ENCODE measurements around the gene CTTN. TPM values are rescaled to one million over a fixed set of nuclear protein-coding genes. Genes with fewer than 3 reads are reported as not detected.

Gene CTTN
- polyA plus RNA-seq, 6 donors from 2014 or later: 0.13 to 1.1 (median 0.81) TPM; not detected in 2

DNA sequence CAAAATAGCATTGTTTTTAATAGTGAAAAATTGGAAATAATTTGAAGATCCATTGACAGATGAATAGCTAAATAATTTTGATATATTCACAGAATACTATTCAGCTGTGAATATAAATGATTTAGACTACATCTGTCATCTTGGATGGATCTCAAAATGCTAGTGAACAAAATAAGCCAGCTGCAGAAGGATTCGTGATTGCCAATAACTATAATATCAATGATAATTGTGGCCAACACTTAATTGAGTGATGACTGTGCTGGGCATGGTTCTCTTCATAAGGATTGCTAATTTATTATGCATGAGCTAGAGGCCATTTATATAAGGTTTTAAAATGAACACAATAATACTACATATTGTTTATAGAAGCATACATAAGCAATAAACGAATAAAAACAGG is 60.4 kb downstream of the CTTN start:
- Mint-ChIP-seq H3K4me3 (no peak overlapping the region), H3K27me3 (peaks cover 16 to 66% (median 17%) of the 10 kb centered on the region in 3 donors), H3K36me3 (no peaks in the 10 kb centered on the region), H3K4me1 (no peaks in the 10 kb centered on the region), H3K9me3 (peaks cover 0 to 3% (median 0%) of the 10 kb centered on the region in 7 donors), H3K27ac (peak overlapping the region in 2 of 6 donors; percentile 0 to 24)
- ATAC-seq (ENCODE audit: low read depth in 2 of 2) (no peak), DNase-seq (no peak)

GRCh38 chr11:70460111-70460510 is 61.8 kb downstream of the CTTN start:
- ATAC-seq (ENCODE audit: low read depth in 2 of 2) (no peak), DNase-seq (no peak)
- H3K27ac Mint-ChIP-seq: no peak overlapping the region
- H3K9me3 Mint-ChIP-seq: peaks cover 0 to 1% (median 0%) of the 10 kb centered on the region in 7 donors
- H3K4me3 Mint-ChIP-seq: peak overlapping the region in 1 of 8 donors; percentile 0
- H3K27me3 Mint-ChIP-seq: peaks cover 20 to 66% (median 27%) of the 10 kb centered on the region in 3 donors
- no peaks in the 10 kb centered on the region for H3K36me3 Mint-ChIP-seq
- peaks cover 2 to 10% (median 3%) of the 10 kb centered on the region in 3 donors for H3K4me1 Mint-ChIP-seq

DNA sequence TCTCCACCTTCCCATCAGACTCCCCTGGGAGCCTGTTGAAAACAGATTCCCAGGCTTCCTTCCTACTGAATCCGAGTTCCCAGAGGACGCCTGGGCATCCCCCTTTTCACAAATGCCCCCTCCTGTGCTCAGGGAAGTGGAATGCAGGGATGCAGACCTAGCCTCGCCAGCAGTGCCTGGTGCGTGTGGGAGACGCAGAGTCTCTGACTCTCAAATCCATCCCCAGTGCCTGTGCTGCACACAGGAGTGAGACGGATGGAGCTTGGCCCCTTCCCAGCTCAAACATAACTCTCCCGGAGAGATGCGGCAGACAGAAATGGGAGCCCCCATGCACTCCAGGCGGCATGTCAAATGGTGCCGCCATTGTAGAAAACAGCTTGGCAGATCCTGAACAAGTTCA is 62.6 kb downstream of the CTTN start:
- Mint-ChIP-seq H3K4me3 (no peak overlapping the region), H3K27me3 (peaks cover 27 to 68% (median 36%) of the 10 kb centered on the region in 3 donors), H3K36me3 (no peaks in the 10 kb centered on the region), H3K27ac (no peak overlapping the region), H3K9me3 (peaks cover 0 to 1% (median 0%) of the 10 kb centered on the region in 7 donors), H3K4me1 (peaks cover 2 to 10% (median 8%) of the 10 kb centered on the region in 3 donors)
- ATAC-seq (ENCODE audit: low read depth in 2 of 2) (no peak), DNase-seq (no peak)

DNA sequence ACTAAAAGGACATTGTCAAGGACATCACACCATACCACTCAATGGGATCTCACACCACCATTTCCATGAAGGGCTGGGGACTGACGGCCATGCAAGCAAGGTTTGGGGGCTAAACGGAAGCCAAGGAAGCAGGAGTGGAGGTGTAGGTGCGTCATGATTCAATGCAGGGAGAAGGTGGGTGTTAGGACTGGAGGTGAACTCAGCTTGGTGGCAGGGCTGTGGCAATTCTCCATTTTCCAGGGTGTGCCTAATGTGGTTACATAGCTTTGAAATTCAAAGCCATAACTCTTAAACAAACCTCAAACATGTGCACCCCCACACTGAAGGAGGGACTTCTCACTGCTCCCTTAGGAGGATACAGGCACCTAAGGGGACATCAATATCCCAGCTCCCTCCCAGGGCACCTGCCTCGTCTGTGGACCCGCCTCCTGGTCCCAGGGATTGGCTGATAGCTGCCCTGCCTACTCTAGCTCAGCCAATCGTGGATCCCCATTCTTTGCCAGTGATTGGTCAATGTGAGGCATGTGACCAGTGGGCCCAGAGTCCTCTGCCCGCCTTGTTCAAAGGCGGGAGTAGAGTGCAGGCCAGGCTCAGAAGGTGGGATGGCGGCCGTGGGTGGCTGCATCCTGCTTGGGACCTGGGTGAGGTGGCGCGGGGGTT is 64.6 kb downstream of the CTTN start:
- Mint-ChIP-seq H3K27me3 (peaks cover 23 to 65% (median 38%) of the 10 kb centered on the region in 3 donors), H3K4me1 (peaks cover 7 to 10% (median 8%) of the 10 kb centered on the region in 3 donors), H3K36me3 (no peaks in the 10 kb centered on the region), H3K9me3 (peaks cover 0 to 1% (median 0%) of the 10 kb centered on the region in 7 donors), H3K4me3 (peak overlapping the region in 1 of 8 donors; percentile 44), H3K27ac (peak overlapping the region in 1 of 6 donors; percentile 72)
- ATAC-seq (ENCODE audit: low read depth in 2 of 2): no peak
- DNase-seq: no peak

DNA sequence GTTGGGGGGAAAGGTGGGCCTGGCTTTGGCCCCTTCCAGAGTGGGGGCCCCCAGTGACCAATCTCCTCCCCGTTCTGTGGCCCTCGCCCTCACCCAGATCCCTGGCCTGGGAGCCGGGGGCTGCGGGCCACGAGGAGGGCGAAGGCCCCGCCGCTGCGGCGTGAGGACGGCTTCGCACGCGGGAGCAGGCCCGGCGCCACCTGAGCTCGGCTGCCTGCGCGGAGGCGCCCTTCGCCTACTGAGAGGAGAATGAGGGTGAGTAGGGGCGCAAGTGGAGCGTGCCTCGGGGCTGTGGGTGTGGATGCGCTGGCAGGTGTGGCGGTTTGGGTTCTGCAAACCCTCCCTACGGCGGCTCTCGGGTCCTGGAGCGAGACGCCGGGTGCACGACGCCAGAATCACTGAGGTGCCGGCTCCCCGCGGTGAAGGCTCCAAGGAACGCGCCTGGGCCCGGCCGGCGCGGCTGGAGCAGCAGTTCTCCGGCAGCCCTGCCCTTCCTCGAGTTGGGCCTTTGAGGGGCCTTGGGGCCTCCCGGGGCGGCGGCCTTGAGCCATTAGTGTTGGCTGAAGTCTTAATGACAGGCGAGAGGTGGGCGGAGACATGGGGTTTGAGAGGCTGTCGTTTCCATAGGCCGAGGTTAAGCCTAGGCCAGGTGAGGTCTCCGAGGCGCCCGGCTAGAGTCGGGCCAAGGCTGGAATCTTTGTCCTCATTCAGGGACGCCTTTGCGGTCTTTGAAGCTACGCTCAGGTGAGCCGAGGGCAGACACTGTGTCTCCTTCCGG is 65.3 kb downstream of the CTTN start:
- Mint-ChIP-seq H3K27me3 (peaks cover 23 to 58% (median 36%) of the 10 kb centered on the region in 3 donors), H3K9me3 (peaks cover 0 to 1% (median 0%) of the 10 kb centered on the region in 7 donors), H3K36me3 (no peaks in the 10 kb centered on the region), H3K27ac (no peak overlapping the region), H3K4me1 (peaks cover 7 to 10% (median 8%) of the 10 kb centered on the region in 3 donors), H3K4me3 (no peak overlapping the region)
- ATAC-seq (ENCODE audit: low read depth in 2 of 2) (no peak), DNase-seq (no peak)

DNA sequence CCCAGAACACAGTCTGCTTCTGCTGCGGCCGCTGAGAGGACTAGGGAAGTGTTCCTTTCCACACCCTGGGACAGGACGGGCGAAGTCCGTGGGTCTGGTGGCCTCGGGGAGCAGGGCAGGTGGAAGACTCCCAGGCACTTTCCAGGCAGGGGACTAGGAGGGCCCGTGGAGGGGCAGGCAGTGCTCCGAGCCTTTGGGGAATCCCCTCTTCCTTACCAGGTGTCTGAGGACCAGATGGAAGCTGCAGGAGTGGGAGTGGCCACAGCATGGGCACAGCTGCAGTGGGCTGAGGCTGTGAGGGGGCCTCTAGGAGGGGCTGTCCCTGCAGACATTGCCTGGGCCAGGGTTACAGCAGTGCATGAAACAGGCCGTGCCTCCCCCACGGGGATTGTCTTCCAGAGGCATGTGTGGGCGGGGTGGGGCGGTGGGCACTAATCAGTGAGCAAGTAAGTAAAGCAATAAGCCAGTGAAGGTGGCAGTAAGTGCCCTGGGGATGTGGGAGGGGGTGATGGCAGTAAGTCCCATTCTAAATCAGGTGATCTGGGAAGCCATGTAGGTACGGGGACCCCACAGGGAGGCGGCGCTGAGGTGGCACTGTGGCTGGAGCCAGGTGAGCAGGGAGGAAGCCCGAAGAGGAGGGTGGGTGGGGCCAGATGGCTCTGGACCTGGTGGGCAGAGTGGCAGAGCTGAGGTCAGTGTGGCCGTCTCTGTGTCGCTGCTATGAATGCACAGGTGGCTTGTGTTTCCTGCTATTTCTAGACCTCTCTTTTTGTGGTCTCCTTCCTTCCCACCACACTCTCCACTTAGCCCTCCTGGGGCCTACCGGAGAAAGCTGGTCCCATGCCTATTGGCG is 66.4 kb downstream of the CTTN start:
- Mint-ChIP-seq H3K4me1 (peaks cover 7 to 10% (median 8%) of the 10 kb centered on the region in 3 donors), H3K36me3 (no peaks in the 10 kb centered on the region), H3K4me3 (peak overlapping the region in 1 of 8 donors; percentile 42), H3K9me3 (peaks cover 0 to 1% (median 0%) of the 10 kb centered on the region in 7 donors), H3K27ac (peak overlapping the region in 1 of 6 donors; percentile 24), H3K27me3 (peaks cover 23 to 52% (median 29%) of the 10 kb centered on the region in 3 donors)
- DNase-seq: no peak
- ATAC-seq (ENCODE audit: low read depth in 2 of 2): no peak

DNA sequence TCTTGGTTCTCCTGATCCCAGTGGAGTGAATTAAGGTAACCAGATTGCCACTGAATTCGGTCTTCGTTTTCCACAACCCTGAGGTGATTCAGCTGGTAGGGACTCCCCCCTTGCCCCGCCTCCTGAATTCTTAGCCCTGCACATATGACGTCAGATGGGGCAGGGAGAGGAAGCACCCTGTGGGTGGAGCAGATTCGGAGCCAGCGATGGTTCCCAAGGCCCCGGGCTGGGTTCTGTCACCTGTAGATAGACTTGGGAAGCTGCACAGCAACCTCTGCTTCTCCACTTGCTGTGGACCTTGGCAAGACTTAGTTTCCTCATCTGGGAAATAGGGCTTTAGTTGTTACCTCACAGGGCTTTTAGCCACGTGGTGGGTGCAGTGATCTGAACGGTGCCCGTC is 67.8 kb downstream of the CTTN start:
- peaks cover 0 to 1% (median 0%) of the 10 kb centered on the region in 7 donors for H3K9me3 Mint-ChIP-seq

DNA sequence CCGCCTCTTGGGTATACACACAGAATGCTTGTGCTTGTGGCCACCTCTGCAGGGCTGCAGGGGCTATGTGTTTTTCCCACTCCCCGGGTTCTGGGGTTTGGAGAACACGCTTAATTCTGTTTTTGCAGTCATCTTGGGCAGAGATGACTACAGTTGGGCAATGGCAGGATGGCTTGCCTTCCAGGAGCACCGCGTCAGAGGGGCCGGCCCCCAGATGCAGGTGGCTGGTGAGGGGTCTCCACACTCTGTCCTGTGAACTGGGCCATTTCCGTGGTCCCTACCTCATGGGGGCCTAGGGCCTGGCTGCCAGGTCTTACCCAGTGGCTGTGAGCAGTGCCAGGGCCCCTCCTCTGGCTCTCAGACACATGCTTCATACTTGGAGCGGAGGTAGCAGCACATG is 68.3 kb downstream of the CTTN start:
- Mint-ChIP-seq H3K27ac (no peak overlapping the region), H3K4me3 (no peak overlapping the region), H3K9me3 (peaks cover 0 to 1% (median 0%) of the 10 kb centered on the region in 7 donors), H3K27me3 (peaks cover 17 to 36% (median 22%) of the 10 kb centered on the region in 3 donors), H3K36me3 (no peaks in the 10 kb centered on the region), H3K4me1 (peaks cover 11 to 17% (median 15%) of the 10 kb centered on the region in 3 donors)
- DNase-seq: no peak
- ATAC-seq (ENCODE audit: low read depth in 2 of 2): no peak

More for the DNA sequence above, 67.8 kb downstream of the CTTN start:
- no peak for ATAC-seq (ENCODE audit: low read depth in 2 of 2)
- Mint-ChIP-seq H3K27me3 (peaks cover 21 to 40% (median 24%) of the 10 kb centered on the region in 3 donors), H3K27ac (no peak overlapping the region), H3K36me3 (no peaks in the 10 kb centered on the region), H3K4me3 (peak overlapping the region in 1 of 8 donors; percentile 63), H3K4me1 (peaks cover 8 to 17% (median 15%) of the 10 kb centered on the region in 3 donors)
- no peak for DNase-seq

DNA sequence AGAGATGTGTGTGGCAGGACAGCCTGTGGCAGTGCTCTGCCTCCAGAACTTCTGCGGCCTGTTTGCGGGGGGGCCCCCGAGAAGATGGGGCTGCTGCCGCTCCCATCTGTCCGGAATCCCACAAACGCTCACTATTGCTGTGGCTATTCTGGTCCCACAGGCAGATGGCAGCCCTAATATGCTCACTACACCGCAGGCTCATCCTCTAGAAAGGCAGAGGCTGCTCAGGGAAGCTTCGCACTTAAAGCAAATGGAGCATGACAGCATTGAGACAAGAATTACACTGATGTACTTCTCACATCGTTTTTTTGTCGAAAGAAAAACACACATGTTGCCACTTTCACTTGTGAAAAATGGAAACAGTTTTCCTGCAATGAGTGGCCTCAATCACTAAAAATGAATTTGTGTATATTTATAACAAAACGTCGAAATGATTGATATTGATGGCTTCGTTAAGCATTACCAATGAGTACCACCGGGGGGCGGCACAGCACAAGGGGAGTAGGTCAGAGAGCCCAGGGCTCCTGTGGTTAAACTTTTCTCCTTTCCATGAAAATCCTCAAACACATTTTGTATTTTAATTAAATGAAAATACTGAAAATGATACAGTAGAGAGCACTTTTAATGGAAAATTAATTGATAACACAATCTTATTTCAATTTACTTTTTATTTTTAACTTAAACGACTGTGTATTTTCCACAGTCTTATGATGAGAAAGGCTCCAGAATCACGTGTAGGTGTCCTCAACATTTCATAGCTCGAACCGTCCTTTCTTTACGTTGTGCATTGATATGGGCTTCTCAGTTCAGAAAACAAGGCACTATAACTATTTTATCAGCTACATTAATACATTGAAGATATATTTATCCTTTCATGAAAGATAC is 69.1 kb downstream of the CTTN start:
- Mint-ChIP-seq H3K9me3 (peaks cover 0 to 1% (median 0%) of the 10 kb centered on the region in 7 donors), H3K4me3 (no peak overlapping the region), H3K36me3 (no peaks in the 10 kb centered on the region), H3K4me1 (peaks cover 11 to 17% (median 15%) of the 10 kb centered on the region in 3 donors), H3K27me3 (peaks cover 12 to 35% (median 23%) of the 10 kb centered on the region in 3 donors), H3K27ac (no peak overlapping the region)
- ATAC-seq (ENCODE audit: low read depth in 2 of 2) (no peak), DNase-seq (no peak)

DNA sequence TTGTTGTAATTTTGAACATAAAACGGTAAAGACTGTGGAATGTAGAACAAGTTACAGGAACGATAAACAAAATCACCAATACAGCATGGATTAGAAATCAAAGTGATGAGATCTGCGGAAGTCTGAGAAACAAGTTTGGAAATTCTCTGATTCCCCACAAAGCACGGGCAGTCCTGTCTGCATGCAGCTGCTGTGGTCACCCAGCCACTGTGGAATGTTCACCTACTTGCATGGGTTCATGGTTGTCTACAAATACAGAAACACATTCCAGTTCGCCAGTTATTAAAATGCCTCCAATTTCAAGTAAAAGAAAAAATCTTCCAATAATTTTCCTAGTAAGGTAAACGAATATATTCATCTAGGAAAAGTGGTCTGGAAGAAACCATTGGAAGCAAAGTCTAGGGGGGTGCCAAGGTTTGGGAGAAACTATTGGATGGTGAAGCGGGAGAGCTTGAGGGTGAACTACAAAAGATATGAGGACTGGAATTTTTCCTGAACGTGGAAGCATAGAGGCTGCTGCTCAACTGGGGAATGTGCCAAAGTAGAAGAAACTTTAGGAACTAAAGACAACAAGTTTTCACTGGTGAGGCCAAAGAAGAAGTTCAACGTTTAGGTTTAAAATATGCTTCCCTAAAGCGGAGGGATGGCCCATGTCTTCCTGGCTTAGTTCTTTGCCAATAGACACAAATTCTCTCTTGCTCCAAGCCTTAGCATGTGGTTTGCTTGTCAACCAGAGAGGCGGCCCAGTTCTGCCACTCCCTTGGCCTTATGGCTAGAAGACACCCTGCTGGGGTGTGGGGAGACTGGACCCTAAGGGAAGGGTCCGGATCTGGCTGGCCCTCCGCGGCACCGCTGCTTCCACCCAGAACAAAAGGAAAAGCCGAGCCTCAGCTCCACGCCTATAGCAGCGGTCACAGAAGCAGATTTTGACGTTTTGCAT is 70.2 kb downstream of the CTTN start:
- H3K4me1 Mint-ChIP-seq: peaks cover 11 to 17% (median 15%) of the 10 kb centered on the region in 3 donors
- no peaks in the 10 kb centered on the region for H3K36me3 Mint-ChIP-seq
- H3K27me3 Mint-ChIP-seq: peaks cover 12 to 40% (median 33%) of the 10 kb centered on the region in 3 donors
- ATAC-seq (ENCODE audit: low read depth in 2 of 2) (no peak), DNase-seq (no peak)
- peak overlapping the region in 1 of 6 donors; percentile 14 for H3K27ac Mint-ChIP-seq
- H3K4me3 Mint-ChIP-seq: no peak overlapping the region
- H3K9me3 Mint-ChIP-seq: no peaks in the 10 kb centered on the region

- Mint-ChIP-seq H3K4me3 (peak overlapping the region in 1 of 8 donors; percentile 8), H3K27me3 (peaks cover 7 to 29% (median 21%) of the 10 kb centered on the region in 3 donors), H3K4me1 (peaks cover 5 to 15% (median 8%) of the 10 kb centered on the region in 3 donors), H3K27ac (peak overlapping the region in 2 of 6 donors; percentile 81 to 91), H3K9me3 (no peaks in the 10 kb centered on the region), H3K36me3 (no peaks in the 10 kb centered on the region)
- no peak for DNase-seq
- ATAC-seq (ENCODE audit: low read depth in 2 of 2): peak in 1 of 2 donors; percentile 34
Measured at GRCh38 chr11:70470127-70470526, 71.8 kb downstream of the CTTN start.

All from naive B cell (primary cell).